GM19351 (cell line): ENCODE measurements around the gene IDH3A.

Experiments
- ATAC-seq: cut with Tn5 transposase; IDR thresholded peaks from one replicate; pipeline ENCODE4 v1.9.1; 2021; ENCODE audit warnings: mild to moderate bottlenecking, moderate library complexity; ENCODE audit not compliant: unreplicated experiment

Gene IDH3A

GRCh38 chr15:78149068-78149804 lies at the start of gene IDH3A:
IDH3A (plus strand) TSS chr15:78149362; CDS start chr15:78149404, 42 bp downstream.
- ATAC-seq: peak; percentile 83

DNA sequence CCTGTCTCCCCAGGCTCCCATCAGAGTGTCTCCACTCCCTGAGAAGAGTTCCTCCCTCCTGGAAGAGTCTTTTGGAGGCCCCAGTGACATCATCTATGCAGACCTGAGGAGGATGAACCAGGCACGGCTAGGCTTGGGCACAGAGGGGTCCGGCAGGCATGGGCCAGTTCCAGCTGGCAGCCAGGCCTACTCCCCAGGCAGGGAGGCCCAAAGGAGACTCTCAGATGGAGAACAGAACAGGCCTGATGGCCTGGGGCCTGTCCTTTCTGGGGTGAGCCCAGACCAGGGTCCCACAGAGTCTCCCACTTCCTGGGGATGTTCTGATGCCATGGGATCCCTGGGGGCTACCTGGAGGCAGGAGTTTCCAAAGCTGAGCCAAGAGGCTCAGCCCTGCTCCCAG lies 48.3 kb upstream of the IDH3A start:
- no peak for ATAC-seq

DNA sequence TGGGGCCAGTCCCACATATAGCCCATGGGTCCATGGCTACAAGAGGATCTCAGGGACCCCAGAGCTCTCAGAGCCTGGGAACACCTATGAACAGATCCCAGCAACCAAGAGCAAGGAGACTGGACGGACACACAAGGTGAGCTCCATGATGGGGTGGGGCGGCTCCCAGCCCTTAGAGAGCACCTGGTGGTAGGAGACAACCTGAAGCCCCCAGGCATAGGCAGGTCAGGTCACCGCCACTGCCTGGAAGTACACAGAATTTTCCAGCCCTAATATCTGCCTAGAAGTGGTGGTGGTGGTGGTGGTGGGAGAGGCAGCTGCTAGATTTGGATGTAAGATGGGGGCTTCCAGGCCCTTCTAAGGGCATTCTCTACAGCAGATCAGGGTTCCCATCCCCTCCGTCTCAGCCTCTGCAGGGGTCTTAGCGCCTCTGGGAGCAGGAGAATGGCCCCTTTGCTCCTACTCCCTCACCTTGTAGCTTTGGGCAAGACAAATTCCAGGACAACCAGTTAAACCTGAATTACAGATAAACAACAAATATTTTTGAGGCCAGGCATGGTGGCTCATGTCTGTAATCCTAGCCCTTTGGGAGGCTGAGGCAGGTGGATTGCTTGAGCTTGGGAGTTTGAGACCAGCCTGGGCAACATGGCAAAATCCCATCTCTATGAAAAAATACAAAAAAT lies 47.6 kb upstream of the IDH3A start:
- no peak for ATAC-seq

DNA sequence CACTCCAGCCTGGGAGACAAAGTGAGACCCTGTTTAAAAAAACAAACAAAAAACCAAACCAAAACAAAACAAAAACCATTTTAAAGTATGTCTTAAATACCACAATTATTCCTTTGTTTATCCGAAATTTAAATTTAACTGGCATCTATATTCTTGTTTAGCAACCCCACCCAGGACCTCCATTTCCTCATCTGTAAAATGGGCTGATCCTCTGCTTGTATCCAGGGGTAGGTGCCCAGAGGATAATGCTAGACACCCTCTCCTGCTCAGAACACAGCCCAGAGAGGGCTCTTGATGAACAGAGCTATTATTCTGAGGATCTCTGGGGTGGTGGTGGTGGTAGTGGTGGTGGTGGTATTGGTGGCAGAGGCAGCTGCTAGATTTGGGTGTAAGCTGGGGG lies 47.0 kb upstream of the IDH3A start:
- no peak for ATAC-seq

GRCh38 chr15:78102741-78103140 lies 46.4 kb upstream of the IDH3A start:
- no peak for ATAC-seq

DNA sequence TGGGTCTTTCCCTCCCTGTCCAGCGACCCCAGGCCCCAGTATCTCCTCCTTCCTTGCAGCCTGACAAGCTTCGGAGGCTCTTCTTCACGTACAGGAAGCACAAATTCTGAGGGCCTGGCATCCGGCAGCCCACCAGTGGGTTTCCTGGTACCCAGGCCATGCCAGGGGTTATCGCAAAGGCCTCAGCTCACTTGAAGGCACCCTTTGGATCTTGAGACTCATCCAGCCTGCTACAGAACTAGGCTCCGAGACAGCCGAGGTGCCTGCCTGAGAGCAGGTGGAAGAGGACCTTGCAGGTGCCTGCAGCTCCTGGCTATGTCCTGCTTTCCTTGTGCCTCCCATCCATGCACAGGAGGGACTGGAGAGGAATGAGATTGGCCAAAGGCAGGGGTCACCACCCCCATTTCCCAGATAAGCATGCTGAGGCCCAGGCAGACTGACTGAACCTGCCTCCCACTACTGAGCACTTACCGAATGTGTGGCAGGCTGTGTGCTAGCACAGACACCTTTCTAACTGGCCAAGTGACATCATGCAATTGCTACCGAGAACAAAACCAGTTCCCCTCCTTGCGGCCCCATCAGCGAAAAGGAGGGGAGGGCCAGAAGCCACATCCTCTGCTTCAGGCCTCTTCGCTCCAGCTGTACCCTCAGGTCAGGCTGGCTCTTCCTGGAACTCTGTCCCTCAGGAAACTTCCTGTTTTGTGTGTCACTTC lies 45.6 kb upstream of the IDH3A start:
- ATAC-seq: peak; percentile 80

- no peak for ATAC-seq
Measured at GRCh38 chr15:78104119-78104479, 45.1 kb upstream of the IDH3A start.

DNA sequence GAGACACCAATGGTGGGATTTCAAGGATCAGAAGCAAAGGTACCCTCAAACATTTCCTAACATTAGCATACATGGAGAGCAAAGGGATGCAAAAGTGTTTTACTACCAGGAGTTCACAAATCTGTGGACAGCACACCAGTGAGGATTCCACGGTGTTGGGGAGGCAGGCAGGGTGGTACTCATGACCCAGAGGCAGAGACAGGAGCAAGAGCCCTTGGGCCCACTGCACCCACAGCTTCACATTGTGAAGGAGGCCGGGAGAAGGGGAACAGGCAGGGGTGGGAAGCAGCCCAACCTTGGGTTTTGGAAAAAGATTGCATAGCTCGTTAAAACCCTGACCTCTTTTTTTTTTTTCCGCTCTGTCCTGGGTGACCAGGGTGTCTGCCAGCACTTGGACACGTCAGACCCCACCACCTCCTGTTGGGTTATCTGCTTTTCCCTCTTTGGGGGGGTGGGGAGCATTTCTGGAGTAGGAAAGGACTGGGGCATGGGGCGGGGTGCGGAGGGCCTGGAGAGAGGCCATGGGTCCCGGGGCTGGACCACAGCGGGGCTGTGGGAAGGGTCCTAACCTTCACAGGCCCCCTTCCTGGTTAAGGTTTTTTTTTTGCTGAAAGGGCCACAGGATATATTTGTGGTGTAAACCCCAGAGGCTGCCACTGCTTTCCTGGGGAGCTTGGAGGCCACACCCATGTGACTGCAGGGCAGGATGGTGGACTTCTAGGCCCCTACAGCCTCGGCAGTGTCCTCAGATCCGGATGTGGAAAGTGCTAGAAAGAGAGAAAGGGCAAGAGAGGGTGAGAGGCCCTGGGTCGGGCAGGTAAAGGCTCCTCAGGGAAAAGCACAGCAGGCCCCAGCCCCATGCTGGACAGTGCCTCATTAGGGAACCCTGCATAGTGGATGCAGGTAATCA lies 44.3 kb upstream of the IDH3A start:
- ATAC-seq: no peak

DNA sequence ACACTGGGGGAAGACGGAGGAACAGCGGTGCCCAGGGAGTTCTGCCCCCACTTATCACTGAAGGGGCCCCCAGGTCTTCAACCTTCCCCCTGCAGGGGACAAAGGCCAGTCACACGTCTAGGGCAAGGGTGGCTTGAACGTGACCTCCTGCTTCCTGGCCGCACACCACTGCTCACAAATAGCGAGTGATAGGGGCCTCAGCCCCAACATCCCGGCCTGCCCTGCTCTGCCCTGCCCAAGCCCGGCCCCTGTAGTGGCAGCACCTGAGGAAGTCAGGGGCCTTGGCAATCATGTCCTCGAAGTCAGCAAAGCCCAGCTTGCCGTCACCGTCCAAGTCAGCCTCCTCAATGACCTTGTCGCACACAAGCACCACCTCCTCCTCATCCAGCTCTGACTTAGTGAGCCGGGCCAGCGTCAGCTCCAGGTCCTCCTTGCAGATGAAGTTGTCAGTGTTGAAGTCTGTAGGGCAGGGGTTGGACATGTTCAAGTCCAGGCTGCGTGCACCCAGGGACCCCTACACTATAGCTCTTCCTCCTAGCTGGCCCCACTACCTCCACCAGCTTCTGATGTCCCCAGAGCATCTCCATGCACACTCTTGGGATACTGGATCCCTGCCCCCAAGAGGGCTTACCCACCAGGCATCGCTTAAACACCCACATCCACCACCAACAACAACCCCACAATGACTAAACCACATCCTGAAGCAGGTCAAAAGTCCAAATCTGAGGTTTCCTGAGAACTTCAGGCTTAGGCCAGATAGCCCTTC lies 43.5 kb upstream of the IDH3A start:
- no peak for ATAC-seq

DNA sequence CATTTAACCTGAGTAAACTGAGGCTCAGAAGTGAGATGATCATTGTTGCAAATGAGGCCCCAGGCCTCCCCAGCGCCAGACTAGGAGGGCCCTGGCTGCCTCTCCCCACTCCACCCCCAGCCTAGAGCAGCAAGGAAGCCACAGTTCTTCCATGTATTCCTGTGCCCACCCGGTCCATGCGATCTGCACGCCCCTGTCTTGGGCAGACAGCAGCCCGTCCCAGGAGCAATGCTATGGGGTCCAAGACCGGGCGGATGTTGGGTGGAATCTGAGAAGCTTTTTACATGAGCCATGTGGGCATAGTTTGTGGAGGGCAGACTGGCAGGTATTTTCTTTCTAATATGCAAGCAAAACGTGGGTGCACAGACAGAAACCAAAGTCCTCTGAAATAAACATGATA lies 41.7 kb upstream of the IDH3A start:
- ATAC-seq: no peak

- ATAC-seq: peak; percentile 44
Measured at GRCh38 chr15:78108300-78109084, 40.7 kb upstream of the IDH3A start.

DNA sequence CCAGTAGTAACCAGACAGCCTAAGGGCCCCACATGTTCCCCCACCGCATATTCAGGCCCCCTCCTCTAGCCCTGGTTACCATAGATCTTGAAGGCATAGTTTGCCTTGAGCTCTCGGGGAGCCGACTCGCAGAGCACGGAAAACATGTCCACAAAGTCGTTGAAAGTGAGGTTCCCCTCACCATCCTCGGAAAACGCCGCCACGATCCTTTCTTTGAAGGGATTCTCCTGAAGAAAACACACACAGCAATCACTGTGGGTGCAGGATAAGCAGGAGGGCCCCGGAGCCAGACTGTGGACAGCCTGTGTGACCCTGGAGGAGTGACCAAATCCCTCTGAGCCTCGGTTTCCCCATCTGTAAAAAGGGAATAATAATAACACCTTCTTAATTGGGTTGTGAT lies 40.0 kb upstream of the IDH3A start:
- ATAC-seq: no peak

- no peak for ATAC-seq
Measured at GRCh38 chr15:78110096-78110495, 39.1 kb upstream of the IDH3A start.

DNA sequence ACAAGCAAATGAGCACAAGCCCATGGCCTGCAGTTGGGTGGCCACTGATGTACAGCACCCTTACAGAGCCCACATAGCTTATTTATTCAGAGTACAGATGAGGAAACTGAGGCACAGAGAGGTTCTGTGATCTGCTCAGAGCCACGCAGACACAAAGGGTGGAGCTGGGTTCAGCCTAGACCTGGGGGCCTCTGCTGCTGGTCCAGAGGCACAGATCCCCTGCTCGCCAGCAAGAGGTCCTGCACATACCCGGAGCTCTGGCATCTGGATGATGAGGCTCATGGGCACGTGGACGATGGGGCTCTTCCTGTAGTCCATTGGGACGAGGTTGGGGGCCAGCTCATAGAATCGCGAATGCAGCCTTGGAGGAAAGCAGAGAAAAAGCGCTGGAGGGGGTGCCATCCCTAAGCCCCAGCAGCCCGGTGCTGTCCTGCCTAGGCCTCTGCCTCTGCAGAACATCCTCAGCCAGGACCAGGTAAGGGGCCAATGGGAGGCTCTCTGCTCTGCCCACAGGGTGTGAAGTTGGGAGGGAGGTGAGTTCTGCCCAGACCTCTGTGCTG lies 38.2 kb upstream of the IDH3A start:
- ATAC-seq: no peak

GRCh38 chr15:78111788-78112187 lies 37.4 kb upstream of the IDH3A start:
- ATAC-seq: no peak

- no peak for ATAC-seq
Measured at GRCh38 chr15:78112551-78112950, 36.6 kb upstream of the IDH3A start.

GRCh38 chr15:78120523-78120922 lies 28.6 kb upstream of the IDH3A start:
- no peak for ATAC-seq

DNA sequence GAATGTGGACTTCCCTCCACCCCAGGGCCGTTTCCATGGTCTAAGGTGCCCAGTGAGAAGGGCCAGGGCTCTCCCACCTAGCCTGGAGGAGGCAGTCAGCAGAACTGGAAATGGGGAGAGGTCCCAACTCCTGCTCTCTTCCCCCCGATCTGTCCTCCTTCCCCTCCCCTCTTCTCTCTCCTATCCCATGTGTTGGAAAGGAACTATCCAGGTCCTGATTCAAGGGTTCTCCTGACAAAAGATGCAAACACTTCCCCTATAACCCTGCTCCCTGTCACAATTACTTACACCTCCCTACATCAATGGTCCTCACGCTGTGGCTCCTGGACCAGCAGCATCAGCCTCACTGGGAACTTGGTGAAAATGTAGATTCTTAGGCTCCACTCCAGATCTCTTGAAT lies 23.9 kb upstream of the IDH3A start:
- no peak for ATAC-seq

DNA sequence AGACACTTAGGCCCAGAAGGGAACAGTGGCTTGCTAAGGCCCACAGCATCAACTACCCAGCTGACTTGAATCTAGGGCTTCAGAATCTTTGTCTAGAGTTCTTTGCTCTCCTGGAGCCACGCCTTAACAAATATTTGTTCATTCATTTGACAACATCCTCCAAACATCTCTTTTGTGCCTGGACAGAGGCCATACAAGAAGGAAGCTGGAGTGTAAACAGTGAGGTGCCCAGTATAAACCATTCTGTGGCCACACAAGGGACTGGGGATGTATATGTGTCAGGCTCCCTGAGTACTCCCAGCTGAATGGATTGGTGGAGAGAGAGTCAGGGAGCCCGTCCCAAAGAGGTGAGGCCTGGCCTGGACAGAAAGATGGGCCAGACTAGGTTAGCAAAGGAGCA lies 21.3 kb upstream of the IDH3A start:
- no peak for ATAC-seq
